Ovary (tissue), 9 donors: ENCODE measurements around the gene MLPH. TPM values are rescaled to one million over a fixed set of nuclear protein-coding genes. Genes with fewer than 3 reads are reported as not detected.

ENCODE experiments used
- DNase-seq, 5 donors: peaks; one replicate each; pipeline ENCODE4 v3.0.0-alpha.2; 2019 to 2020
- H3K27ac ChIP-seq, 2 donors: fragments of 200-600 bp; one replicate each; pipeline versions ENCODE4 v1.5.1 to v1.8.0; 2019 to 2022
- H3K27me3 ChIP-seq: fragments of 200-600 bp; one replicate; pipeline ENCODE4 v1.8.0; 2022
- H3K36me3 ChIP-seq: fragments of 200-600 bp; sonication (generic); one replicate; pipeline ENCODE4 v1.5.1; 2019
- H3K4me1 ChIP-seq: one replicate; pipeline ENCODE4 v1.8.1; 2013; ENCODE audit warnings: mild to moderate bottlenecking, moderate library complexity; ENCODE audit not compliant: insufficient read depth
- H3K4me3 ChIP-seq: fragments of 200-600 bp; sonication (generic); one replicate; pipeline ENCODE4 v1.5.1; 2017
- H3K9me3 ChIP-seq, 2 donors: fragments of 200-600 bp in 1 of 2; sonication (generic) in 1 of 2; one replicate each; pipeline versions ENCODE4 v1.5.1 to v1.8.1; 2013 to 2019; ENCODE audit warnings: mild to moderate bottlenecking in 1 of 2, moderate library complexity in 1 of 2
- CTCF ChIP-seq, 3 donors: fragments of 450-650 bp in 2 of 3; fragments of 200-600 bp in 1 of 3; IDR thresholded peaks; one replicate each; pipeline versions ENCODE4 v1.5.1 to v1.8.0; 2016 to 2022; ENCODE audit warnings: antibody characterized with exemption in 3 of 3, mild to moderate bottlenecking in 1 of 3
- EP300 ChIP-seq: sonication (generic); formaldehyde crosslinking; IDR thresholded peaks from one replicate; pipeline ENCODE4 v1.6.1; 2017; ENCODE audit warnings: antibody characterized with exemption
- POLR2A ChIP-seq: fragments of 450-650 bp; IDR thresholded peaks from one replicate; pipeline ENCODE4 v1.6.1; 2017; ENCODE audit warnings: antibody characterized with exemption, mild to moderate bottlenecking, moderate library complexity
- WGBS, 3 donors: extraction: QIAGEN DNeasy Blood & Tissue Kit in 1 of 3; methylation state at CpG; one replicate each; pipeline versions ENCODE4 v1.1.5 to v1.1.7; 2013 to 2017; 5-methylcytosine and 5-hydroxymethylcytosine counted together
- intact Hi-C, 4 donors: fragments of 100-400 bp; cut with DNase I; formaldehyde crosslinking; loops; one replicate each; pipeline versions ENCODE4 v1.11.0 to v1.15.1; 2022 to 2023
- polyA plus RNA-seq, 2 donors: library from polyadenylated mRNA; stranded (reverse); fragments of 200-250 nt in 1 of 2; fragments of 350-450 nt in 1 of 2; fragmentation: Illumina TruSeq in 1 of 2; extraction: RNeasy Lipid Tissue Mini Kit (QIAGEN cat#74804) in 1 of 2; gene quantifications; one replicate each; pipeline ENCODE4 v1.2.3, GENCODE V29; 2013 to 2014
- total RNA-seq, 7 donors: library from RNA; depleted of rRNA in 2 of 7; stranded (reverse); fragments of >200 nt in 2 of 7; fragmentation: NEBNext Ultra II Directional in 3 of 7; extraction: Animal tissue kit (Norgen Biotek cat#: 25700) in 3 of 7; gene quantifications; one replicate each; pipeline versions ENCODE4 v1.1.0 to v1.2.4, GENCODE V29; 2016 to 2023
- donor health status: DM: no; HTN: no; CAD: no; lungs with moderate emphysema.
- donor health status: DM: no; HTN: no; CAD: no.
- donor health status: Bipolar disorder and iron deficiency.
- donor health status: DM: yes; HTN: yes; CAD: no.
- donor health status: DM: no; HTN: no; CAD: no.
- donor health status: DM: yes; HTN: yes; CAD: no.

Gene MLPH
- total and polyA plus RNA-seq, 9 donors: 7.8 to 67.5 (median 23.3) TPM

- DNase-seq: no peak
- WGBS, 3 donors: 93 to 95% (median 95%) methylated on average over 5 of the region's 5 CpGs
- Histone ChIP-seq H3K36me3 (no peaks in the 10 kb centered on the region), H3K4me3 (no peak overlapping the region), H3K27ac (no peak overlapping the region), H3K4me1 (no peaks in the 10 kb centered on the region), H3K9me3 (no peaks in the 10 kb centered on the region), H3K27me3 (no peaks in the 10 kb centered on the region)
- TF ChIP-seq EP300: no peak
- no peak for TF ChIP-seq POLR2A
- intact Hi-C loops: no loop called here
These were observed 40.7 kb downstream of the MLPH start for GRCh38 chr2:237527766-237528165.

GRCh38 chr2:237529452-237530402 is 42.7 kb downstream of the MLPH start:
- no peaks in the 10 kb centered on the region for H3K4me1 ChIP-seq
- intact Hi-C loops: no loop called here
- H3K27ac ChIP-seq: no peak overlapping the region
- no peak for TF ChIP-seq CTCF (IDR thresholded peaks at IDR 0.05)
- TF ChIP-seq EP300: no peak
- no peak for TF ChIP-seq POLR2A
- DNase-seq: no peak
- no peaks in the 10 kb centered on the region for H3K9me3 ChIP-seq
- H3K4me3 ChIP-seq: no peak overlapping the region
- no peaks in the 10 kb centered on the region for H3K36me3 ChIP-seq
- H3K27me3 ChIP-seq: no peaks in the 10 kb centered on the region
- WGBS, 3 donors: 84 to 85% (median 85%) methylated on average over 19 of the region's 19 CpGs

- Histone ChIP-seq H3K4me3 (no peak overlapping the region), H3K36me3 (no peaks in the 10 kb centered on the region), H3K27me3 (no peaks in the 10 kb centered on the region), H3K4me1 (no peaks in the 10 kb centered on the region), H3K27ac (no peak overlapping the region), H3K9me3 (no peaks in the 10 kb centered on the region)
- no peak for TF ChIP-seq POLR2A
- no peak for TF ChIP-seq EP300
- no peak for TF ChIP-seq CTCF (IDR thresholded peaks at IDR 0.05)
- WGBS, 3 donors: 91 to 96% (median 94%) methylated on average over 12 of the region's 12 CpGs
- intact Hi-C loops: no loop called here
- no peak for DNase-seq
These were observed 43.7 kb downstream of the MLPH start for GRCh38 chr2:237530472-237531433.

GRCh38 chr2:237532160-237532559 is 45.1 kb downstream of the MLPH start:
- Histone ChIP-seq H3K27me3 (no peaks in the 10 kb centered on the region), H3K36me3 (no peaks in the 10 kb centered on the region), H3K27ac (no peak overlapping the region), H3K9me3 (no peaks in the 10 kb centered on the region), H3K4me3 (no peak overlapping the region), H3K4me1 (no peaks in the 10 kb centered on the region)
- 63 to 80% (median 69%) methylated on average over 11 of the region's 11 CpGs for WGBS, 3 donors
- no peak for DNase-seq
- TF ChIP-seq EP300 (no peak), POLR2A (no peak), CTCF (IDR thresholded peaks at IDR 0.05) (no peak)
- intact Hi-C loops: no loop called here
